Measurements from ENCODE around the gene OTUD4.
"Not testable (repeated sequence)": the region's sequence is repeated elsewhere in the genome, so short reads cannot be mapped to it uniquely, and the experiment has no call there.

OTUD4 gene

DNA sequence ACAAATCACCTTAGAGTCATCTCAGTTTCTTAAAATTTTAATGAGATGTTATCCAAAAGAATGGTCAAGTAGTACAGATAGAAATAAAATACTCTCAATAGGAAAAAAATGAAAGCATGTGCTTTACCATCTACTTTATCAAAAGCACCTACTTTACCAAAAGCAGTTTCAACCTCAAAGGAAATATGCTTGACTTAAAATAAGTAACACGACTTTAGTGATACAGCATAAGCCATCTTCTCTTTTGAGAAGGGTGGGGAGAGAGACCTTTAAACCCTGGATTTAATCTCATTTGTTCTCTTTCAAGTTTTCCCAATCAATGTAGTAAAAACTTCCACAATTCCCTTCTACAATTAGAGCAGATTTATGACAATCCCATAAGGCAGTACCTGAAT lies 26.5 kb downstream of the OTUD4 start:
- H3K4me3 ChIP-seq (ENCODE audit: low read depth, low read length) = no peak overlapping the region
- DNase-seq (ENCODE audit: low read depth) = no peak
- TF ChIP-seq, protein P1, sequence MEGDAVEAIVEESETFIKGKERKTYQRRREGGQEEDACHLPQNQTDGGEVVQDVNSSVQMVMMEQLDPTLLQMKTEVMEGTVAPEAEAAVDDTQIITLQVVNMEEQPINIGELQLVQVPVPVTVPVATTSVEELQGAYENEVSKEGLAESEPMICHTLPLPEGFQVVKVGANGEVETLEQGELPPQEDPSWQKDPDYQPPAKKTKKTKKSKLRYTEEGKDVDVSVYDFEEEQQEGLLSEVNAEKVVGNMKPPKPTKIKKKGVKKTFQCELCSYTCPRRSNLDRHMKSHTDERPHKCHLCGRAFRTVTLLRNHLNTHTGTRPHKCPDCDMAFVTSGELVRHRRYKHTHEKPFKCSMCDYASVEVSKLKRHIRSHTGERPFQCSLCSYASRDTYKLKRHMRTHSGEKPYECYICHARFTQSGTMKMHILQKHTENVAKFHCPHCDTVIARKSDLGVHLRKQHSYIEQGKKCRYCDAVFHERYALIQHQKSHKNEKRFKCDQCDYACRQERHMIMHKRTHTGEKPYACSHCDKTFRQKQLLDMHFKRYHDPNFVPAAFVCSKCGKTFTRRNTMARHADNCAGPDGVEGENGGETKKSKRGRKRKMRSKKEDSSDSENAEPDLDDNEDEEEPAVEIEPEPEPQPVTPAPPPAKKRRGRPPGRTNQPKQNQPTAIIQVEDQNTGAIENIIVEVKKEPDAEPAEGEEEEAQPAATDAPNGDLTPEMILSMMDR (IDR thresholded peaks at IDR 0.05; ENCODE audit: low read depth, low read length, missing control alignments) = no peak

DNA sequence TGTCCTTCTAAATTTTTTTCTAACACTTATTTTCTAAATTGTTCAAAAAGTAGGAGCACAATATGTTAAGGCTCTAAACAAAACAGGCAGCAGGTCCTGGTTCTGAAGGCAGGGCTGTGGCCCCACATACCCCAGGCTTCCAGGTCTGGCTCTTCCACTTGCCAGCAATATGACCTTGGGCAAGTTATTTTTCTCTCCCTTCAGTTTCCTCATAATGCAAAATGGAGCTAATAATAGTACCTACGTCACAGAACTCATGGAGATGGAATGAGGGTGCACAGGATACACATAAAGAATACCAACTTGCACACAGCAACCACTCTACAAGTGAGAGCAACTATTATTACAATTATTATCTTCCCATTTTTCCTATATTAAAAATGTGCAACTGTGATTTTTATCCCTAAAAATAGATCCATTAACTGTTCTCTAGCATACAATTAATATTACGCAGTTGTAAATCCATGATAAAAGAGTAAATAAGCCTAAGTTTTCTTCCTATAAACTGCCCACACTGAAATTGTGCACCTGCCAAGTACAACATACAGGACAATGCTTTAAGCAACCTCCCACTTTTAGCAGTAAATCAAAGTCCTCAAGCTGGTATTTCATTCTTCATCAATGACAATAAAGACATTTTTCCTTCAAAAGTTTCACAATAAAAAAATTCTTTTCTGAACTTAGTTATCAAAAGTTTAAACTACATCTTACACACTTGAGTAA lies 27.0 kb downstream of the OTUD4 start:
- no peak overlapping the region for H3K4me3 ChIP-seq (ENCODE audit: low read depth, low read length)
- TF ChIP-seq, protein P1 (IDR thresholded peaks at IDR 0.05; ENCODE audit: low read depth, low read length, missing control alignments) = no peak
- DNase-seq (ENCODE audit: low read depth) = no peak

DNA sequence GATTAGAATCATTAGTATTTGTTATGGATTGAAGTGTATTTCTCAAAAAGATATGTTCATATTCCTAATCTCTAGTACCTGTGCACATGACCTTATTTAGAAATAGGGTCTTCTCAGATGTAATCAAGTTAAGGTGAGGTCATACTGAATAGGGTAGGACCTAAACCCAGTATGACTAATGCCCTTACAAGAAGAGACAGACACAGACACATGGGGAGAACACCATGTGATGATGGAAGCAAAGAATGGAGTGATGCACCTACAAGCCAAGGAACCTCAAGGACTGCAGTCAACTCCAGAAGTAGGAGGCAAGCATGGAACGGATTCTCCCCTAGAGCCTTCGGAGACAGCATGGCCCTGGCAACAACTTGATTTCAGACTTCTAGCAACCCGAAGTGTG lies 31.4 kb downstream of the OTUD4 start:
- H3K4me3 ChIP-seq (ENCODE audit: low read depth, low read length) = no peak overlapping the region
- no peak for DNase-seq (ENCODE audit: low read depth)
- TF ChIP-seq, protein P1 (IDR thresholded peaks at IDR 0.05; ENCODE audit: low read depth, low read length, missing control alignments) = no peak

DNA sequence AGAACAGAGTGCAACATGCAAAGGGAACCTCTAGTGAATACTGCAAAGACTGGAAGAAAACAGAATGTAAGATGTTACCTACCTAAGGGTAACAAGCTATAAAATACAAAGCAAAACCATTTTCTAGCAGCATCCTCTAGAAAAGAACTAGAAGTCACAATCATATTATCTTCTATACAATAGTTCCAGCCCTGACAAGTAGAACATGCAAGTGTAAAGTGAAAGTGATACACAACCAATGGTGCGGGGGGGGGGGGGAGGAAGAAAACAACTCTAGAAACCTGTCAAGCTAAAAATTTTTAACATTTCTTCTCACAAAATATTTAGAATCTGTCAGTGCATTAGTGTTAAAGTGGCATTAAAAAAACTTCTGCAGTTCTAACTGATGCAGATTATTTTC lies 44.2 kb downstream of the OTUD4 start:
- not testable (repeated sequence) for DNase-seq (ENCODE audit: low read depth)

DNA sequence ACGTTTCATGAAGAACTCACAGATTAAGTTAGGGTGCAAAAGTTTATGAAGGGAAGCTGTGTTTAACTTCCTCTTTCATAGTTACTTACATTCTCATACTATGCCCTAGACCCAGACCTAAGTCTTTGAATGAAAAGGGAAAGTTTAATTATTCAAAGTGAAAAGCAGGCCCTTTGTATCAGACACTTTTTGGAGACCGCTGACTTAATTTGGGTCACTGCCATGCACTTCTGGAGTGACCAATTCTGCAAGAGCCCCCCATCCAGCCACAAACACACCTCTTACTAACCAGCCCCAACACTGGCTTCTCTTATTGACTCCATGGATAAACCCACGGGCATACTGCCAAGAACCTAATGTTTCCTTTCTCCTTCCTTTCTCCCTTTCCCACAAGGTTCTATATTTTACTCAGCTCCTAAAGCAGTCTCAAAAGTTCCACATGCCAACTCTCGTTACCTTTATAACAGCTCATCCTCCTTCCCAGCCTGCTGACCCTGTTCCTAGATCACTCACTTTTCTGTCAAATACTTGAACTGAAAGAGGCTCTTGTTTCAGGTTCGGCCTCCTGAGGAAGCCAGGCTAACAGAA lies 47.8 kb downstream of the OTUD4 start:
- H3K4me3 ChIP-seq (ENCODE audit: low read depth, low read length) = no peak overlapping the region; the same call in 1 of the 2 replicates
- TF ChIP-seq, protein P1 (IDR thresholded peaks at IDR 0.05; ENCODE audit: low read depth, low read length, missing control alignments) = no peak
- DNase-seq (ENCODE audit: low read depth) = peak; percentile 43

More for the DNA sequence above, 44.2 kb downstream of the OTUD4 start:
- not testable (repeated sequence) for H3K4me3 ChIP-seq (ENCODE audit: low read depth, low read length)

DNA sequence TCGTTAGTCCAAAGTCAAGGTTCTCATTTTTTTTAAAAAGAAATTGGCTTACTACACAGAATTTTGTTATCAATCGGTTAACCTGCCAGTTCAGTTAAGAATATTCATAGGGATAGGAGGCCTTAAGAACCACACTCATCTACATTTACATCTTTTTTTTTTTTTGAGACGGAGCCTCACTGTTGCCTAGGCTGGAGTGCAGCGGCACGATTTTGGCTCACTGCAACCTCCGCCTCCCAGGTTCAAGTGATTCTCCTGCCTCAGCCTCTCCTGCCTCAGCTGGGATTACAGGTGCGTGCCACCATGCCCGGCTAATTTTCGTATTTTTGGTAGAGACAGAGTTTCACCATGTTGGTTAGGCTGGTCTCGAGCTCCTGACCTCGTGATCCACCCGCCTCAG lies 48.5 kb downstream of the OTUD4 start:
- H3K4me3 ChIP-seq (ENCODE audit: low read depth, low read length) = no peak overlapping the region
- no peak for DNase-seq (ENCODE audit: low read depth)
- TF ChIP-seq, protein P1 (IDR thresholded peaks at IDR 0.05; ENCODE audit: low read depth, low read length, missing control alignments) = no peak

DNA sequence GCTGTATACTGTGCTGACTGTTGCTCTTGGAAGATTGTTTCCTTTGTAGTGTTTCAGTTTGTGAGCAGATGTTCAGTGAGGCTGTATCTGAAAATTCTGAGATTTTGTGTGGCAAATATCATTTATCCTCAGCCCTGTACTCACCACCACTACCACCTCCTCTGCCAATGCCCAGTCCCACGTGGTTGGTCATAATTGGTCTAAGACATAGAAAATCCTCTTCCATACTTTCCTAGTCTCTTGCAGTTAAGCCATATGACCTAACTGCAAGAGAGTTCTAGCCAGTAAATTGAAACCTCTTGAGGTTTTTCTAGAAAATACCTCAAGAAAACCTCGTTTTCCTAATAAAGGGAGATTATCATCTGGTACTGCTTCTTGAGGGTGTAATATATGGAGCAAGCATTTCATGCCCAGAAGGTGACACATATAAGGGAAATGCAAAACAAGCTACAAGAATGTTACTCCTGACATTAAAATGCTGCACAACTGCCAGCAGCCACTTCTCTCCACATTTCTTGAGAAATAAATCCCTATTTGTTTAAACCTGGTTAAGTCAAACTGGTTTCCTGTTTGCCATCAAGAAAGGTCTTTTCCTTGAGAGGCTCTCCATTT lies 49.5 kb downstream of the OTUD4 start:
- H3K4me3 ChIP-seq (ENCODE audit: low read depth, low read length) = no peak overlapping the region
- TF ChIP-seq, protein P1 (IDR thresholded peaks at IDR 0.05; ENCODE audit: low read depth, low read length, missing control alignments) = no peak
- DNase-seq (ENCODE audit: low read depth) = no peak

Data from GM12864 (cell line).